Neural progenitor cell (in vitro differentiated cells): ENCODE data around the gene CREB5.

Experiments
- EZH2 ChIP-seq: fragments of 200-600 bp; sonication (generic); IDR thresholded peaks from 2 replicates; pipeline ENCODE4 v1.6.1; 2017; ENCODE audit warnings: antibody characterized with exemption, mild to moderate bottlenecking, moderate library complexity
- EZH2phosphoT487 ChIP-seq: fragments of 200-600 bp; sonication (generic); IDR thresholded peaks from 2 replicates; pipeline ENCODE4 v1.6.1; 2017; ENCODE audit warnings: antibody characterized with exemption
- TF ChIP-seq, protein P1 (sequence below): fragments of 200-600 bp; sonication (generic); IDR thresholded peaks from 2 replicates; pipeline ENCODE4 v1.5.1; 2017; ENCODE audit warnings: antibody characterized with exemption, mild to moderate bottlenecking

DNA sequence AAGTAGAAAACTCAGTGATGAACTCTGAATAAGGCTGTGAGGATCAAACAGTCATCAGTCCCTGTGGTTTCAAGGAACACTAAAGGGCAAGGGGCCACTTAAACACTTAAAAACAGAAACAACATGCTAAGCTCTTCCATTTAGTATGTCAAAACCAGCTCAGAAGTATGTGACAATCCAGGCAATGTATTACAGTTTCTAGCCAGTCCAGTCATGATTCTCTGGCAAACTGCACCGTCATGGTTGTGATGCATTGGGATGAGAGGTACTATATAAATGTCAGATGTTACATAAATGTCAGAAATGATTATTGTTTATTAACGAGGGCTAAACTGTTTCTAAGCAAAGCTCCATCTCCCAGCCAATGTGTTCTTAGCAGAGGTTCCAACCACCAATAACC is 4.7 kb upstream of the CREB5 start:
- TF ChIP-seq EZH2, result no peak
- TF ChIP-seq, protein P1, sequence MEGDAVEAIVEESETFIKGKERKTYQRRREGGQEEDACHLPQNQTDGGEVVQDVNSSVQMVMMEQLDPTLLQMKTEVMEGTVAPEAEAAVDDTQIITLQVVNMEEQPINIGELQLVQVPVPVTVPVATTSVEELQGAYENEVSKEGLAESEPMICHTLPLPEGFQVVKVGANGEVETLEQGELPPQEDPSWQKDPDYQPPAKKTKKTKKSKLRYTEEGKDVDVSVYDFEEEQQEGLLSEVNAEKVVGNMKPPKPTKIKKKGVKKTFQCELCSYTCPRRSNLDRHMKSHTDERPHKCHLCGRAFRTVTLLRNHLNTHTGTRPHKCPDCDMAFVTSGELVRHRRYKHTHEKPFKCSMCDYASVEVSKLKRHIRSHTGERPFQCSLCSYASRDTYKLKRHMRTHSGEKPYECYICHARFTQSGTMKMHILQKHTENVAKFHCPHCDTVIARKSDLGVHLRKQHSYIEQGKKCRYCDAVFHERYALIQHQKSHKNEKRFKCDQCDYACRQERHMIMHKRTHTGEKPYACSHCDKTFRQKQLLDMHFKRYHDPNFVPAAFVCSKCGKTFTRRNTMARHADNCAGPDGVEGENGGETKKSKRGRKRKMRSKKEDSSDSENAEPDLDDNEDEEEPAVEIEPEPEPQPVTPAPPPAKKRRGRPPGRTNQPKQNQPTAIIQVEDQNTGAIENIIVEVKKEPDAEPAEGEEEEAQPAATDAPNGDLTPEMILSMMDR, result no peak
- TF ChIP-seq EZH2phosphoT487, result no peak
